NCI-H446 treated with DMSO at 0.1 percent for 48 hours (cell line): ENCODE measurements around the gene RNF157.

Source experiments
- DNase-seq: peaks from one replicate; lab custom pipeline; 2025; lab: John Stamatoyannopoulos, UW

The RNF157 gene

DNA sequence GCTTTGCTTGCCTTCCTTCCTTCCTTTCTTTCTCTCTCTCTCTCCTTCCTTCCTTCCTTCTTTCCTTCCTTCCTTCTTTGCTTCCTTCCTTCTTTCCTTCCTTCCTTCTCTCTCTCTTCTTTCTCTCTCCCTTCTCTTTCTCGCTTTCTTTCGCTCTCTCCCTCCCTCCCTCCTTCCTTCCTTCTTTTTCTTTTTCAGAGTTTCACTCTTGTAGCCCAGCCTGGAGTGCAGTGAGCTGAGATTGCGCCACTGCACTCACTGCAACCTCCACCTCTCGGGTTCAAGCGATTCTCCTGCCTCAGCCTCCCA is 117.1 kb downstream of the RNF157 start:
- DNase-seq: no peak

DNA sequence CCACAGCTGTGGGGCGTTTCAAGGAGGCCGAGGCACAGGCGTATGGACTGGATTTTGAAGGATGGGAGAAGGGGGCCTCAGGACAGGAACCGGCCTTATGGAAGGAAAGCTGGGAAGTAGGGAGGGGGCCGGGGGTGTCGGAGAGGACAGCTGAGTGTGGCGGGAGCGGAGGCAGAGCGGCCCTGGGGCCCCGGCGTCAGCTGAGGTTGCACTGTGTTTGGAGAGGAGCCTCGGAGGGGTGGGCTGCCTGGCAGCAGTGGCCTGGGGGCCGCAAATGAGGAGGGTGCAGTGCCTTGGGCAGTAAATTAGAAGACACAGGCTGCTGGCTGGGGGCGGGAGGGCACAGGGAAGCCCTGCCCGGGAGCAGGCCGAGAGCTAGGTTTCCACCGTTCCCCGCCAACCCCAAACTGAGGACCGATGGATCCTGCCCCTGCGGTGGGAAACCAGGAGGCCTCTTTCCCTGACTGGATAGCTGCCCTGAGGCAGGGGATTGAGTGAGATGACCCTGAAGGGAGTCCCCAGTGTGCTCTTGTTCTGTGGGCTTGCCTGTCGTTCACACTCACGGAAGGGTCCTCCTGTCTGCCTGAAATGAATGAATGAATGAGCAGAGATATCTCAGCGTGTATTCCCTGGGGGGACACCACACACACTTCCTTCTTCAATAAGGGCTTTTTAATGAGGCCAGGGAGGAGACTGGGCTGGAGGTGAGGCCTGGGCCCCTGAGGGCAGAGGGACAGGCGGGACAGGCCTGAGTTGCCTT is 117.7 kb downstream of the RNF157 start:
- DNase-seq: no peak

DNA sequence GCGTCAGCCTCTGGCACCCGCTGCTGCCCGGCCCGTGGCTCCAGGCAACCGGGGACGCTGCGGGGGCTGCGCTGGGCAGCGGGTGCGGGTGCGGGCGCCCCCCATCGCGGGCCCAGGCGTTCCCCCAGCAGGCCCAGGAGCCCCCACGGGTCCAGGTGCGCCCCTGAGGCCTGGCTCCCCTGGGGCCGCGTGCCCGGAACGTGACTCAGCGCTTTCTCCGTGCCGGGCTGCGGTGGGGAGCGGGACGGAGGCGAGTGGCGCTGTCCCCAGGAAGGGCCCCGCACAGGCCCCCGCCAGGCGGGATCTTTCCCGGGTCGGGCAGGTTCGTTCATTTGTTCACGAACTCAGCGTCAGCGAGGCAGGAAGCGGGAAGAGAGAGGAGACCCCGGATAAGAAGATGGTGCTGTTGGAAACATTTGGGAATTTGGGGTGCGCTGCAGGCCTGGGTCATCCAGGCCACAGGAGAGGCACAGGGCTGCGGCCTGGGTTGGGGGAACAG is 118.3 kb downstream of the RNF157 start:
- DNase-seq: no peak

DNA sequence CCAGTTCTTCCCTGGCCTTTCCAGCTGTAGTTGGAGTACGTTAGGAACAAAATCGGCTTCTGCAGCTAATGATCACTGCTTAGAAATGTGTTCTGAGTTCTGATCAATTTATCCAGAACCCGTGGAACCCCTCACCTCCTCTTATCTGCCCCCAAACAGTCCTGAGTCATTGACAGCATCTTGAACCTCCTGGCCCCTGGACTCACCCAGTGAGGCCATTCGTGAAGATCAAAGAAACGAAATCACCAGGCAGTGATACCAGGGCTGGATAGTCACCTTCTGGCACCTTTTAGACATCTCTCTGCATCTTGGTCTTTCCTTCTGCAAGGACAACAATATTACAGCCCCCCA is 119.7 kb downstream of the RNF157 start:
- no peak for DNase-seq

DNA sequence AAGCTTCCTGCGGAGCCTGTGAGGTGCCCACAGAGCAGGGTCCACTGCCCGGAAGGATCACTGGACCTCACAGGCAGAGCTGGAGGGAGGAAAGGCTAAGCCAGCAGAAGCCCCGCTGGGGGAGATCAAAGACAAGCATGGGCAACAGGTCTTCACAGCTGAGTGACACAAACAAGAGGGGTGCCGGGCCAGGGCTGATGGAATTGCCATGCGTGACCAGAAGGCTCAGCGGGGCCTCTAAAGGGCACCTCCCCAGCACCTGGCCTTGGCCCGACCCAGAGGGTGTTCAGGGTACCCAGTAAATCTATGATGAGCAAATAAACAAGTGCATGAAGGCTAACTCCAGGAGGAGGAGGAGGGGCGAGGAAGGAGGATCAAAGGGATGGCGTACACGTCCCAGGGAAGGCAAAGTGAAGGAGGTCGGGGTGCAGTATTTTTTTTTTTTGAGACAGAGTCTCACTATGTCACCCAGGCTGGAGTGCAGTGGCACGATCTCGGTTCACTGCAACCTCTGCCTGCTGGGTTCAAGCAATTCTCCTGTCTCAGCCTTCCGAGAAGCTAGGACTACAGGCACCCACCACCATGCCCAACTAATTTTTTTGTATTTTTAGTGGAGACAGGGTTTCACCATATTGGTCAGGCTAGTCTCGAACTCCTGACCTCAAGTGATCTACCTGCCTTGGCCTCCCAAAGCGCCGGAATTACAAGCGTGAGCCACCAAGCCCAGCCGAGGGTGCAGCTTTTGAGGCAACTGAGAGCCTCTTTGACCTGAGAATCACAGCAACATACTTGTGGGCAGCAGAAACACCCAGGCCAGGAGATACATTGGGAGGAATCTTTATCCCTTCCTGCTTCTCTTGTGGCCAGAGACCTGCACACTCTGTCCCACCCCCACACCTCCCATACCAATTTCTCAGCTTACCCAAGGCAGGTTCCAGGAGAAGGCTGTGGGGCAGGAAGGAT is 120.6 kb downstream of the RNF157 start:
- DNase-seq: no peak

DNA sequence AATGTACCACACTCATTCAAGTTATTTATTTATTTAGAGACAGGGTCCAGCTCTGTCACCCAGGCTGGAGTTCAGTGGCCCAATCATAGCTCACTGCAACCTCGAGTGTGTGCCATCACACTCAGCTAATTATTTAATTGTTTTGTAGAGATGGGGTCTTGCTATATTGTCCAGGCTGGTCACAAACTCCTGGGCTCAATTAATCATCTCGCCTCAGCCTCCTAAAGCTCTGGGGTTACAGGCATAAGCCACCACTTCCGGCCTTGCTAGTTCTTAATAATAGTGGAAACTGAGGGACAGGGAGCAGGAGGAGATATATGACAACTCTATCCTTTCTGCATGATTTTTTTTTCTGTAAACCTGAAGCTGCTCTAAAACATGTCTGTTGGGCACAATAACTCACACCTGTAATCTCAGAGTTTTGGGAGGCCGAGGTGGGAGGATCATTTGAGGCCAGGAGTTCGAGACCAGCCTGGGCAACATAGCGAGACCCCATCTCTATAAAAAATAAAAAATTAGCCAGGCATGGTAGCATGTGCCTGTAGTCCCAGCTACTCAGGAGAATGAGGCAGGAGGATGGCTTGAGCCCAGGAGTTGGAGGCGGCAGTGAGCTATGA is 125.0 kb downstream of the RNF157 start:
- no peak for DNase-seq

DNA sequence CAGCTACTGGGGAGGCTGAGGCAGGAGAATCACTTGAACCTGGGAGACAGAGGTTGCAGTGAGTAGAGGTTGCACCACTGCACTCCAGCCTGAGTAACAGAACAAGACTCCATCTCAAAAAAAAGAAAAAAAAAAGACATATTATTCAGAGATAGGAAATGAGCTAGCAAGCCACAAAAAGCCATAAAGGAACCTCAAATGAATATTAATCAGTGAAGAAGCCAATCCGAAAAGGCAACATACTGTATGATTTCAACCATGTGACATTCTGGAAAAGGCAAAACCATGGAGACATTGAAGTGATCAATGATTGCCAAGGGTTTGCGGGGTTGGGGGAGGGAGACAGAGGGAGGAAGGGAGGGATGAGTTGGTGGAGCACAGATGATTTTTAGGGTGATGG is 128.3 kb downstream of the RNF157 start:
- DNase-seq: no peak

DNA sequence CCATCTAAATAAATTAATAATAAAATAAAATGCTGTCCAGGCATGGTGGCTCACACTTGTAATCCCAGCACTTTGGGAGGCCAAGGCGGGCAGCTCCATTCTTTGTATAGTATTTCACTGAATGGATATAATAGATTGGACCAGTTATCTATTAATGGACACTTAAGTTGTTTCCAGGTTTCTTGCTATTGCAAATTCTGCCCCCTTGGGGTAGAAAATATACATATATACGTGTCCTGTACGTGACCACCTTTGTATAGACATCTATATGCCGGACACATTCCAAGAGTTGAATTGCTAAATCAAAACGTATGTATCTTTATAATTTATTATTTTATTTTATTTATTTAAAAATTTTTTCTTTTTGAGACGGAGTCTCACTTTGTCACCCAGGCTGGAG is 132.8 kb downstream of the RNF157 start:
- DNase-seq: no peak

DNA sequence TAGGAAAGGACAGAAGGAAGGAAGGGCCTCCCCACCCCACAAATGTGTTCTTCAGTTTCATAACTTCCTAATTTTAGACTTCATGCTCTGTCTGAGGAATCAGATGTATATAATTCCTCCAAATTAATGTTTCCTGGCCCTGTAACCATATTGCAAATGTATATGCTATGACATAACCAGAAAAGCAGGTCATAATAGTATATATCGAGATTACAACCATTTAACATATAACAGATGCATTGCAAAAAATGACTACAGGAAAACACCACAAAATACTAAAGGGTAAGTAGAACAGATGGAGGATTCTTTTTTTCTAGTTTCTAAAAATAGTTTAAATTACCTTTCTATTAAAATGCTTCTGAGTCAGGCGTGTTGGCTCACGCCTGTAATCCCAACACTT is 133.6 kb downstream of the RNF157 start:
- DNase-seq: peak; percentile 19

DNA sequence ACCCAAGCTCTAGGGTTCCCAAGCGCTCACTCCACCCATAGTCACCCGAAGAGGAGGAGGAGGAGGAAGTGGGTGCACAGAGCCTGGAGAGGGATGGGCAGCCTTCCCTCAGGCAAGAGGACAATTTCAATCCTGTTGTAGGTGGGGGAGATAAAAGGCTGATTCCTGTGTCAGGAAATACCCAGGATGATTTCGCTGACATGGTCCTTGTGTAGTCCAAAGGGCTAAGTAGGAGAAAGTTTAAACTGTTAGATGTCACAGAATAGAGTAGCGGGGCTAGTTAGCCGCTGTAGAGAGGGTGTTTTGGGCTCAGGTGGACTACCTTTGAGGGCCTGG is 135.4 kb downstream of the RNF157 start:
- no peak for DNase-seq

DNA sequence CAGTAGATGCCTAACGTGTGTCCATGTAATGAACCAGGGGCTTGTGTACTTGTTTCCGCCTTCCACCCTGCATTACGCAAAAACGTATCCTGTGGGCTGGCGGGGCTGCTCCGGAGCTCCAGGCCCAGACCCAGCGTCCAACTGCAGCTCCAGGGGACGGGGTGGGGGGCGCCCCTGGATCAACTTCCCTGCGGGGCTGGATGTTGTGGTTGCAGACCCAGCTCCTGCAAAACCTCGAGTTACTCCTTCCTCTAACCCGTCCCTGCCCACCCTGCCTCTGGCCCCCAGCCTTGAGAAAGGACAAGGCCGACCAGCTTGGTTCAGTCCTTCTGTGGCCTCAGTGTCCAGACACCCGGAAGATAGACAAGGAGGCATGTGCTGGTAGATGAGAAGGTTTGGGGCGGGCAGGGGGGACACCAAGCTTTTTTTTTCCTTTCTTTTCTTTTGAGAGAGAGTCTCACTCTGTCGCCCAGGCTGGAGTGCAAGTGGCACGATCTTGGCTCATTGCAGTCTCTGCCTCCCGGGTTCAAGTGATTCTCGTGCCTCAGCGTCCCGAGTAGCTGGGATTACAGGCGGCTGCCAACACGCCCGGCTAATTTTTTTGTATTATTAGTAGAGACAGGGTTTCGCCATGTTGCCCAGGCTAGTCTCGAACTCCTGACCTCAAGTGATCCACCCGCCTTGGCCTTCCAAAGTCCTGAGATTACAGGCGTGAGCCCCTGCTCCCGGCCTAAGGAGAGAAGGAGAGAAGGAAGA is 136.0 kb downstream of the RNF157 start:
- DNase-seq: no peak

DNA sequence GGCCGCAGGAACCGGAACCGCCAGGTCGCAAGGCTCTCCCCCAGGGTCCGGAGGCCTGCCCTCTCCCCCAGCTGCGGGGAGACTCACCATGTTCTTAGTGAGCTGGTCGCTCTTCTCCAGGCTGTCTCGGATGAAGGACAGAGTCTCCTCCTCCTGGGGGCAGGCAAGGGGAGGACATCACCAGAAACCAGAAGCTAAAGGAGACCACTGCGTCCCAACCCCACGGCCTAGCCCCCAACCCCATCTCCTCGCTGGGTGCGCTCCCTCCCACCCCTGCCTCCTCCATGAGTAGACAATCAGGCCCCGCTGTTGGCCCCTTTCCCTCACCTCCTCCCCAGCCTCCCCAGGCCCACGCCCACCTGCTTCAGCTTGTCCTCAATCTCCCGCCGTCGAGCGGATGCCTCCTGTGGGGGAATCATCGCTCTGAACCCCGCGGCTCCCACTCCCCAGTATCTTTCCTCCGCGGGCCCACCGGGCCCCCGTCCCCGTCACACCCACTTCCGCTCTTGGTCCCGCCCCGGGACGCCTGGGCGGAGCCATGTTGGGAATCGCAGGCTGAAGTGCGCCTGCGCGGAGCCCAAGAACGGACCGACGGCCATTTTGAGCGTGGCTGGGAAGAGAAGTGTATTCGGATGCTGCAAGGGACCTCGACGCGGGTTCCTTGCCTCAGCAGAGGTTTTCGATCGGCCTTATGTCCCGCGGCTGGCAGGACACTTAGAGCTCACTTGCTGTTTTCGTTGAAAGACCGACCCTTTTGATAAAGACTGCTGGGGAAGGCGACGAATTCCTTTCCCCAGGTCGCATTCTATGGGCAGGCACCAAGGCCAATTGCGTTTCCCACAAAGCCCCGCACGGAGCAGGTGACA is 136.8 kb downstream of the RNF157 start, which contains the start of gene EXOC7:
Gene EXOC7, minus strand, starts transcription at position 514 of the 866 bp plus-strand sequence. Its CDS starts 95 bp downstream, at position 419.
- peak; percentile 76 for DNase-seq

DNA sequence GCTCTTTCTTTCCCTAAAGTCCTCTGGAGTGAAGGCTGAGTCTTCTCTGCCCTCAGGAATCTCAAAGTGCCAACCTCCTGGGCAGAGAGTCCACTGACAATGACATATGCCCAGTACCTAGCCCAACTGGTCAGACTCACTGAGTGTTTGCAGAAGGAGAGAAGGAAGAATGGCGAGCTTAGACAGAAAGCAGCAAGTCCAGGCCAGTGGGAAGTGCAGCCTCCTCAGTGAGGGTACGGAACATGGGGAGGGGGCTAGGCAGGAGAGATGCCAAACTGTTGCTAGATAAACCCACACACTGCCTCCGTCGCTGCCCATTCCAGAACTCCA is 137.4 kb downstream of the RNF157 start:
- DNase-seq: no peak

DNA sequence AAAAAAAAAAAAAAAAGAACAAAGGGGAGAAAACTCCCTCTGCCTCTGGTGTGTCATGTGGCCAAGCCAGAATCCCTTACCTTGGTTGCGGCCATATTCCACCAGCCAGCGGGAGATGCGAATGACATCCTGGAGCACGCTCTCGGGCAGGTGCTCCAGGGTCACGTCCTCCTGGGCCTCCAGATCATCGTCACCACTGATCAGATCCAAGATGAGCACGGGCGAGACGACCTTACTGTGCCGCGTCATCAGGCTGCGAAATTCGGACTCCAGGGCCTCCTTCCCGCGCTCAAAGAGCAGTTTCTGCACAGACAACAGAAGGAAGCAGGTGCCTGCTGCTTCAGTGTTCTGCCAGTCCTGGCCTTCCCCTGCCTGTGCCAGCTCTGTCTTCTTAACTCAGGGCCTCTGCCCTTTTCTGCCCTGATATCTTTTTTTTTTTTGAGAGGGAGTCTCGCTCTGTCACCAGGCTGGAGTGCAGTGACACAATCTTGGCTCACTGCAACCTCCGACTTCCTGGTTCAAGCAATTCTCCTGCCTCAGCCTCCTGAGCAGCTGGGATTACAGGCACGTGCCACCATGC is 142.5 kb downstream of the RNF157 start:
- no peak for DNase-seq

DNA sequence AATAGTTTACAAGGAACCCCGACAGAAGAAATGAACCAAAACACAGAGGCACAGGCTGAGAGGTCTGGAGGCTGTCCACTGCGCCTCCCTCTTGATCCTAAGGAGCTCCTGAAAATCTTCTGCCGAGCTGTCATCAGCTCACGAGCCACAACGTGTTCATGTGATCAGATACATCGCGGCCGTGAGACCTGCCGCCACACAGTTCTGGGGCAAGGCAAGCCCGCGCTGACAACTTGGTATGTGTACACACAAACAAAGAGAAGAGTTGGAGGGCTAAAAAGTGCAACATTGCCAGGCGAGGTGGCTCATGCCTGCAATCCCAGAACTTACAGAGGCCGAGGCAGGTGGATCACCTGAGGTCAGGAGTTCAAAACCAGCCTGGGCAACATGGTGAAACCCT is 144.3 kb downstream of the RNF157 start:
- no peak for DNase-seq

DNA sequence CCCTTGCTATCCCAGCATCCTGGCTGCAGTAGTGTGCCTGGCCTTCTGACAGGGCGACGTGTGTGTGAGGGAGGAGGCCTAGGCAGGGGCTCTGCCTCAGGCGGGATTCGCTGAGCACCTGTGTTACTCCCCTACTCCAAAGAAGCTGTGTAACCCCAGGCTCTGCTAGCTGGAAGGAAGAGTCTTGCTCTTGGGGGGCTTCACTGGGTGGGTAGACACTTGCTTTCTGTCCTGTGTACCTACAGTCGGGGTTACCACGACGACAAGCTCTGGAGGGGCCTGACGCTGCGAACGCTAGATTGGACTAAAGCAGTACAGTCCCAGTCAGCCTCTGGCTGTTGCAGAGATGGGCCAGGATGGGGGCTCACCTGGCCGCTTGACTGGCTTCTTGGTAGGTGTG is 146.2 kb downstream of the RNF157 start:
- no peak for DNase-seq

DNA sequence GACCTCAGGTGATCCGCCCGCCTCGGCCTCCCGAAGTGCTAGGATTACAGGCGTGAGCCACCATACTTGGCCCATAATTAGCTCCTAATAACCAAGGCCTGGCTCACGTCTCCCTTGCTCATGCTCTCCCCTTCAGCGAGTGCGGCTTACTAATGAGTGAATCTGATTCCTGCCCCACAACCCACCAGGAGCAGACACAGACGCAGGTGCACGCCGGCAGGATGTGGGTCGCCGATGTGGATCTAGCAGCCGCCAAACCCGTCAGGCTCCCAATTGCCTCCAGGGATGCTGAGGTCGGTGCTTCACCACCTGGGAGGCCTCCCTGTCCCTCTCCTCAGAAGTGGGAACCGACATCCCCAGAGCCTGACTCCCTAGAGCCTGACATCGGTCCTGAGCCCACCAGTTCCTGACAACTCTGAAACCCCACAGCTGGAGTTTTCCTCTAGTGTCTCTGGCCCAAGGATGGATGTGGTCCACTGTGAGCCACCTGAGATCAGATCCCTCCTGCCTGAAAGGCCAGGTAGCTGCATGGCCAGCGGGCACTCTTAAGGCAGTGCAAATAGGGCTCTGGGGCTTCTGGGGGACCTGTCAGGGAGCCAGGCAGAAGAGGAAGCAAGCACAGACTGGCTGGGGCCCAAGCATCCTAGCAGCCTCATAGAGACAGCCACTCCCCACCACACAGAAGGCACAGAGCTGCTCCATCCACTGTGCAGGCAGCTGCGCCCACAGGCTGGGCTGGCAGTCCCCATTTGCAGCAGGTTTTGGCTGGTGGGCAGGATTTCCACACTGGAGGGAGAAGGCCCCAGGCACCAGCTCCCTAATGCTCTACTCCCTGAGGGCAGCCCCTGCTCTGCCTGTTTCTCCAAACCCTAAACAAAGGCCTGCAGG is 147.5 kb downstream of the RNF157 start:
- DNase-seq: no peak
